ENCODE data around the gene CDK10.

CDK10 gene

GRCh38 chr16:89741342-89742014 is 55.0 kb downstream of the CDK10 start:
- Histone ChIP-seq H3K27me3 (ENCODE audit: insufficient read depth, low read length, poor library complexity, severe bottlenecking) (no peaks in the 10 kb centered on the region), H3K9ac (ENCODE audit: low read depth, low read length, poor library complexity, severe bottlenecking) (no peak overlapping the region), H3K9me2 (replicated peaks; ENCODE audit: low read depth, low read length) (no peaks in the 10 kb centered on the region), H3K79me2 (ENCODE audit: insufficient read depth, low read length) (no peaks in the 10 kb centered on the region), H4K20me1 (ENCODE audit: insufficient read depth, low read length, poor library complexity, severe bottlenecking) (peaks cover 4% of the 10 kb centered on the region), H2AFZ (ENCODE audit: low read length) (no peak overlapping the region), H3K9me3 (ENCODE audit: insufficient read depth, low read depth, low read length) (no peaks in the 10 kb centered on the region), H3K4me3 (ENCODE audit: low read length, poor library complexity, severe bottlenecking) (no peak overlapping the region), H3K4me2 (ENCODE audit: low read depth, low read length, poor library complexity, severe bottlenecking) (no peak overlapping the region), H3K4me1 (ENCODE audit: insufficient read depth, low read length, poor library complexity, severe bottlenecking) (no peaks in the 10 kb centered on the region), H3K36me3 (ENCODE audit: insufficient read depth, low read length) (peaks cover 31% of the 10 kb centered on the region; the same call in 1 of the 2 replicates), H3F3A (ENCODE audit: low read depth) (no peaks in the 10 kb centered on the region)
- no peak for TF ChIP-seq CTCF (conservative IDR thresholded peaks at IDR 0.05; ENCODE audit: low read length)
- no peak for TF ChIP-seq EZH2phosphoT487 (IDR thresholded peaks at IDR 0.05; ENCODE audit: borderline replicate concordance)

- Histone ChIP-seq H3K9ac (ENCODE audit: low read depth, low read length, poor library complexity, severe bottlenecking) (no peak overlapping the region), H3K4me1 (ENCODE audit: insufficient read depth, low read length, poor library complexity, severe bottlenecking) (no peaks in the 10 kb centered on the region), H3K27me3 (ENCODE audit: insufficient read depth, low read length, poor library complexity, severe bottlenecking) (no peaks in the 10 kb centered on the region), H3K4me2 (ENCODE audit: low read depth, low read length, poor library complexity, severe bottlenecking) (no peak overlapping the region), H3K36me3 (ENCODE audit: insufficient read depth, low read length) (peaks cover 29% of the 10 kb centered on the region; the same call in 1 of the 2 replicates), H3K9me2 (replicated peaks; ENCODE audit: low read depth, low read length) (no peaks in the 10 kb centered on the region), H3F3A (ENCODE audit: low read depth) (no peaks in the 10 kb centered on the region), H3K79me2 (ENCODE audit: insufficient read depth, low read length) (no peaks in the 10 kb centered on the region), H3K4me3 (ENCODE audit: low read length, poor library complexity, severe bottlenecking) (no peak overlapping the region), H3K9me3 (ENCODE audit: insufficient read depth, low read depth, low read length) (no peaks in the 10 kb centered on the region), H4K20me1 (ENCODE audit: insufficient read depth, low read length, poor library complexity, severe bottlenecking) (no peaks in the 10 kb centered on the region), H2AFZ (ENCODE audit: low read length) (no peak overlapping the region)
- TF ChIP-seq EZH2phosphoT487 (IDR thresholded peaks at IDR 0.05; ENCODE audit: borderline replicate concordance) (no peak), CTCF (conservative IDR thresholded peaks at IDR 0.05; ENCODE audit: low read length) (no peak)
Measured at GRCh38 chr16:89742948-89743347, 56.5 kb downstream of the CDK10 start.

- TF ChIP-seq EZH2phosphoT487 (IDR thresholded peaks at IDR 0.05; ENCODE audit: borderline replicate concordance) (no peak), CTCF (conservative IDR thresholded peaks at IDR 0.05; ENCODE audit: low read length) (no peak)
- Histone ChIP-seq H3K9ac (ENCODE audit: low read depth, low read length, poor library complexity, severe bottlenecking) (no peak overlapping the region), H3K36me3 (ENCODE audit: insufficient read depth, low read length) (peaks cover 27% of the 10 kb centered on the region; the same call in 1 of the 2 replicates), H3K4me3 (ENCODE audit: low read length, poor library complexity, severe bottlenecking) (no peak overlapping the region), H4K20me1 (ENCODE audit: insufficient read depth, low read length, poor library complexity, severe bottlenecking) (no peaks in the 10 kb centered on the region), H3K9me3 (ENCODE audit: insufficient read depth, low read depth, low read length) (no peaks in the 10 kb centered on the region), H3F3A (ENCODE audit: low read depth) (no peaks in the 10 kb centered on the region), H3K27me3 (ENCODE audit: insufficient read depth, low read length, poor library complexity, severe bottlenecking) (no peaks in the 10 kb centered on the region), H2AFZ (ENCODE audit: low read length) (no peak overlapping the region), H3K4me2 (ENCODE audit: low read depth, low read length, poor library complexity, severe bottlenecking) (no peak overlapping the region), H3K79me2 (ENCODE audit: insufficient read depth, low read length) (no peaks in the 10 kb centered on the region), H3K4me1 (ENCODE audit: insufficient read depth, low read length, poor library complexity, severe bottlenecking) (no peaks in the 10 kb centered on the region), H3K9me2 (replicated peaks; ENCODE audit: low read depth, low read length) (no peaks in the 10 kb centered on the region)
Measured at GRCh38 chr16:89744813-89745212, 58.3 kb downstream of the CDK10 start.
